ENCODE measurements around the gene GTF2IRD1. TPM values are rescaled to one million over a fixed set of nuclear protein-coding genes. Genes with fewer than 3 reads are reported as not detected.
"Not testable (repeated sequence)": the region's sequence is repeated elsewhere in the genome, so short reads cannot be mapped to it uniquely, and the experiment has no call there.

Gene GTF2IRD1
- total and polyA plus RNA-seq, 2 experiments from 2014 or later = 28.7 to 37.1 TPM

GRCh38 chr7:74528773-74529172, 75.1 kb downstream of the GTF2IRD1 start:
- H3K36me3 ChIP-seq (ENCODE audit: insufficient read depth) = not testable (repeated sequence)

GRCh38 chr7:74535951-74536356, 82.2 kb downstream of the GTF2IRD1 start:
- Histone ChIP-seq H3K36me3 (ENCODE audit: insufficient read depth) (0 out of 2 replicates have a peak, but pooled peaks cover 1% of the 10 kb centered on the region), H4K20me1 (replicated peaks; ENCODE audit: insufficient read depth) (no peaks in the 10 kb centered on the region), H3K4me3 (no peak overlapping the region), H3K4me1 (ENCODE audit: insufficient read depth) (no peaks in the 10 kb centered on the region), H3K27ac (ENCODE audit: low read depth) (no peak overlapping the region), H3F3A (replicated peaks; ENCODE audit: low read depth) (no peaks in the 10 kb centered on the region), H3K4me2 (no peak overlapping the region), H3K9me2 (ENCODE audit: insufficient read depth) (no peaks in the 10 kb centered on the region), H3K27me3 (ENCODE audit: insufficient read depth) (no peaks in the 10 kb centered on the region), H3K79me2 (replicated peaks; ENCODE audit: insufficient read depth) (no peaks in the 10 kb centered on the region), H2AFZ (no peak overlapping the region)
- Mint-ChIP-seq H3K4me3 (no peak overlapping the region), H3K27me3 (ENCODE audit: insufficient read depth, low read depth, poor library complexity) (peaks cover 16% of the 10 kb centered on the region), H3K36me3 (ENCODE audit: low read depth) (peaks cover 27% of the 10 kb centered on the region; the same call in 2 of the 3 replicates), H3K4me1 (no peaks in the 10 kb centered on the region), H3K27ac (no peak overlapping the region), H3K9me3 (no peaks in the 10 kb centered on the region)
- DNase-seq (ENCODE audit: low spot score) (no peak), ATAC-seq (peak; percentile 46)
- TF ChIP-seq REST (IDR thresholded peaks at IDR 0.05; ENCODE audit: unreplicated experiment) (no peak), ZNF462 (CRISPR knock-in tag; IDR thresholded peaks at IDR 0.05) (no peak), EZH2phosphoT487 (IDR thresholded peaks at IDR 0.05; ENCODE audit: unreplicated experiment) (no peak)

More at GRCh38 chr7:74528773-74529172, 75.1 kb downstream of the GTF2IRD1 start:
- H3K9me2 ChIP-seq (ENCODE audit: insufficient read depth); H3K4me2 ChIP-seq; H4K20me1 ChIP-seq (replicated peaks; ENCODE audit: insufficient read depth); DNase-seq (ENCODE audit: low spot score); H3K9me3 Mint-ChIP-seq; H3K4me3 Mint-ChIP-seq; H3K27me3 ChIP-seq (ENCODE audit: insufficient read depth); ATAC-seq; H3K79me2 ChIP-seq (replicated peaks; ENCODE audit: insufficient read depth); H2AFZ ChIP-seq; H3K27ac ChIP-seq (ENCODE audit: low read depth); H3K4me3 ChIP-seq; H3F3A ChIP-seq (replicated peaks; ENCODE audit: low read depth); H3K27ac Mint-ChIP-seq; H3K27me3 Mint-ChIP-seq (ENCODE audit: insufficient read depth, low read depth, poor library complexity): not testable (repeated sequence)
- peaks cover 18% of the 10 kb centered on the region for H3K4me1 Mint-ChIP-seq
- peaks cover 11% of the 10 kb centered on the region; the same call in 1 of the 2 replicates for H3K4me1 ChIP-seq (ENCODE audit: insufficient read depth)
- H3K36me3 Mint-ChIP-seq (ENCODE audit: low read depth) = peaks cover 44% of the 10 kb centered on the region

GRCh38 chr7:74541937-74542336, 88.2 kb downstream of the GTF2IRD1 start:
- H2AFZ ChIP-seq; H3K9me2 ChIP-seq (ENCODE audit: insufficient read depth); H3K4me2 ChIP-seq; H3K4me3 ChIP-seq; H3K4me1 Mint-ChIP-seq; H3F3A ChIP-seq (replicated peaks; ENCODE audit: low read depth); H3K36me3 ChIP-seq (ENCODE audit: insufficient read depth); H3K4me3 Mint-ChIP-seq; H3K27ac Mint-ChIP-seq; ATAC-seq; H3K27ac ChIP-seq (ENCODE audit: low read depth); H3K9me3 Mint-ChIP-seq; H3K79me2 ChIP-seq (replicated peaks; ENCODE audit: insufficient read depth); H3K4me1 ChIP-seq (ENCODE audit: insufficient read depth); H3K27me3 ChIP-seq (ENCODE audit: insufficient read depth); H4K20me1 ChIP-seq (replicated peaks; ENCODE audit: insufficient read depth); DNase-seq (ENCODE audit: low spot score): not testable (repeated sequence)
- H3K36me3 Mint-ChIP-seq (ENCODE audit: low read depth) = peaks cover 54% of the 10 kb centered on the region
- H3K27me3 Mint-ChIP-seq (ENCODE audit: insufficient read depth, low read depth, poor library complexity) = peaks cover 15% of the 10 kb centered on the region
